Muscle layer of duodenum (tissue), 2 donors: ENCODE data around the gene MST1.

ENCODE experiments used
- H3K27ac ChIP-seq: one replicate; pipeline ENCODE4 v1.7.0; 2013; ENCODE audit warnings: mild to moderate bottlenecking, low read length
- H3K27me3 ChIP-seq: one replicate; pipeline ENCODE4 v1.7.0; 2013; ENCODE audit warnings: low read depth, mild to moderate bottlenecking, control low read depth, low read length
- H3K36me3 ChIP-seq, 2 donors: one replicate each; pipeline ENCODE4 v1.7.0; 2013; ENCODE audit warnings: low read length in 2 of 2, control low read depth in 1 of 2, mild to moderate bottlenecking in 1 of 2; ENCODE audit not compliant: insufficient read depth in 2 of 2, control insufficient read depth in 1 of 2
- H3K4me1 ChIP-seq, 2 donors: one replicate each; pipeline ENCODE4 v1.7.0; 2013; ENCODE audit warnings: low read length in 2 of 2, mild to moderate bottlenecking in 2 of 2, control low read depth in 1 of 2, moderate library complexity in 1 of 2; ENCODE audit not compliant: insufficient read depth in 2 of 2, control insufficient read depth in 1 of 2
- H3K4me3 ChIP-seq, 2 donors: one replicate each; pipeline ENCODE4 v1.7.0; 2013; ENCODE audit warnings: low read length in 2 of 2, low read depth in 1 of 2, mild to moderate bottlenecking in 1 of 2
- H3K9me3 ChIP-seq, 2 donors: one replicate each; pipeline ENCODE4 v1.7.0; 2013; ENCODE audit warnings: low read length in 2 of 2, control low read depth in 1 of 2, mild to moderate bottlenecking in 1 of 2; ENCODE audit not compliant: control insufficient read depth in 1 of 2
- donor health status: healthy.

Gene MST1

DNA sequence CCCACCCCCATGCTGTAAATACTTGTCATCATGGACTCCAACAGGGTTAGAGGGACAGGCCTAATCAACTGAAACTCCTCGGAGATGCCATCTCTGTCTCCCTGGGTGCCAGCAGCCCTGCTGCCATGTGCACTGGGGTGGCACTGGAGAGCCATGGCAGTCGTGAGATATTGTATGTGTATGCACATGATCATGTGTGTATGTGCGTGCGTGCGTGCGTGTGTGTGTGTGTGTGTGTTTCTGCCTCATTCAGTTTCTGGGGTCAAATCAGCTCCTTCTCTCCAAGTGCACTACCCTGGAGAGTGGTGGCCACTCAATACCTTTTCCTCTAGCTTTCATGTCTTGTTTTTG, 18.4 kb downstream of the MST1 start:
- H3K27me3 ChIP-seq = no peaks in the 10 kb centered on the region
- H3K4me3 ChIP-seq = no peak overlapping the region
- no peaks in the 10 kb centered on the region for H3K9me3 ChIP-seq
- peaks cover 5 to 14% of the 10 kb centered on the region in 2 donors for H3K4me1 ChIP-seq
- H3K36me3 ChIP-seq = peaks cover 3 to 4% of the 10 kb centered on the region in 2 donors
- H3K27ac ChIP-seq = no peak overlapping the region

DNA sequence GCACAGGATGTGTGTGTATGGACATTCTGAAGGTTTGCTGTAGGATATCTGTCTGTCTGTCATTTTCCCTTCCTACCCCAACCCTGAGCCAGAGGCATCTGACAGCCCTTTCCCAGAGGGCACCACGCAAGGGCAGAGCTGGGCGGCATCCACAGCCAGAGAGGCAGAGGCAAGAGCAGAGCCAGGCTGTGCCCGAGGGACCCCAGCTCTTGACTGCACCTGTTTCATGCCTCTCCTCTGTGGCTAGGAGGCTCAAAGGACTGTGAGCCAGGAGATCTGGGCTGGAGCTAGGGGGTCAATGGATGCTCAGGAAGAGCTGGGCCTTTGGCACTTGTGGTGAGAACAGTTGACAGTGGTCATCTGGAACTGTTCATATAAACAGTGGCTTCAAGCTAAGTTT, 19.9 kb downstream of the MST1 start:
- H3K9me3 ChIP-seq = no peaks in the 10 kb centered on the region
- H3K4me3 ChIP-seq = no peak overlapping the region
- no peak overlapping the region for H3K27ac ChIP-seq
- no peaks in the 10 kb centered on the region for H3K36me3 ChIP-seq
- H3K27me3 ChIP-seq = no peaks in the 10 kb centered on the region
- peaks cover 0 to 4% of the 10 kb centered on the region in 2 donors for H3K4me1 ChIP-seq

DNA sequence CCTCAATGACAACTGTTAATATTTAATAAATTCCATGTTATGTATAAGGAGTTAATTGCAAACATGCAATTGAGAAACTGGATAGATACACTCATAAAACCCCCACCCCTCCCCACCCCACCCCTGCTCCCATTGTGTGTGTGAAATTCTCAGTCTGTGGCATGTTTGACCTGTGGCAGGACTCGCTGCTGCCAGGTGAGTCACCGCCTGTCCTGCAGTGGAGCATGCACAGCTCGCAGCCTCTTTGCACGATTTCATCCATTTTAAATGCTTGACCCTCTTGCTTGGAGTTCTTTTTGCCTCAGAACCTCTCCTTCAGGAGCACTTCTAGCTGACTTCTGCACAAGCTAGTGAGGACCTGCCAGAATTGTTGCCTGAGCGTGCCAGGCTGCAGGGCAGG, 20.4 kb downstream of the MST1 start:
- Histone ChIP-seq H3K9me3 (no peaks in the 10 kb centered on the region), H3K4me1 (peaks cover 0 to 4% of the 10 kb centered on the region in 2 donors), H3K27me3 (no peaks in the 10 kb centered on the region), H3K36me3 (no peaks in the 10 kb centered on the region), H3K27ac (no peak overlapping the region), H3K4me3 (no peak overlapping the region)

DNA sequence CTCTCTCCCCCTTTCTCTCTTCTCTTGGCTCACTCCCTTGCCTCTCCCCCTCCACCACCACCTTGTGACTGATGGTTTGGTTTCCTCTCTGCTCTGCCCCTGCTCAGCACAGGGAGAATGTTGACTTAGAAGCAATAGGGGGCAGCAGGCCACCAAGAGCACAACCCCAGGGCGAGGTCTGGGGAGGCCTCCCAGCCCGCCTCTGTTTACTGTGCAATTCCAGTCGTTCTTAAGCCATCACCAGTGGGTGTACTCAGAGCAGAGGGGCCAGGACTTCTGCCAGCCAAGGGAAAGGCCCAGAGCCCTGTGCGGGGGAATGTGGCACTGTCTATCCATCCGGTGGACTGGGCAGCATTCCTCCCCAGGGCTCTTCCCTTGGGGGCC, 20.9 kb downstream of the MST1 start:
- H3K4me3 ChIP-seq = no peak overlapping the region
- no peaks in the 10 kb centered on the region for H3K36me3 ChIP-seq
- no peaks in the 10 kb centered on the region for H3K9me3 ChIP-seq
- H3K27me3 ChIP-seq = no peaks in the 10 kb centered on the region
- H3K4me1 ChIP-seq = peaks cover 0 to 3% of the 10 kb centered on the region in 2 donors
- no peak overlapping the region for H3K27ac ChIP-seq

DNA sequence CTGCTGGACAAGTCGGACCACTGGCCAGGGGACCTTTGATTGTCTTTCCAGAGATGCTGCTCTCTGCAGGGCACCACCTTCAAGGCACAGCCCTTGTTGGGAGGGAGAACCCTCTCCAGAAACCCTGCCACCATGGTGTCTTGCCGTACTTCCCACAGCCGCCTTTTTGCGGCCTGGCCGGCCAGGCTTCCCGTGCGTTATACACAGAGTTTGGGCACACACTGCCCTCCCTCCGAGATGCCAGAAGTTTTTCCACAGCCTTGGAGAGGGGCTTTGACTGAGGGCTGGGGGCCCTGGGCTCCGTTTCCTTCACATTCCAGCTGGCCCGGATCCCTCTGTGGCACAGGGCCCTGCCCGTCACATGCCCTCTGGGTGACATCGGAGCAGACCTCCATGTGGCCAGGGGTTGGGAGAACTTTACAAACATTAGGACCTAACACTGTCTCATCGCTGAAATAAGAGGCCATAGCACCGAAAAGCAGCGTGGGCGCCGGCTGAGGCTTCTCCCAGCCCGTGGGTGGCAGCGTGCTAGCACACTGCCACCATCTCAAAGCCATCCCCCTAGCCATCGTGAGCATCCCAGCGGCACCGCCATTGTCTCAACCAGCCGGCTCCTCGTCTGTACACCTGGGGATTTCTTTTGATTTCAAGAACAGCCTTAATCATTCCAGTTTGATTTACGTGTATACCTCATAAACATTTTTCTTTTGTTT, 21.4 kb downstream of the MST1 start:
- no peak overlapping the region for H3K4me3 ChIP-seq
- H3K4me1 ChIP-seq = no peaks in the 10 kb centered on the region
- no peak overlapping the region for H3K27ac ChIP-seq
- no peaks in the 10 kb centered on the region for H3K36me3 ChIP-seq
- H3K9me3 ChIP-seq = no peaks in the 10 kb centered on the region
- no peaks in the 10 kb centered on the region for H3K27me3 ChIP-seq

DNA sequence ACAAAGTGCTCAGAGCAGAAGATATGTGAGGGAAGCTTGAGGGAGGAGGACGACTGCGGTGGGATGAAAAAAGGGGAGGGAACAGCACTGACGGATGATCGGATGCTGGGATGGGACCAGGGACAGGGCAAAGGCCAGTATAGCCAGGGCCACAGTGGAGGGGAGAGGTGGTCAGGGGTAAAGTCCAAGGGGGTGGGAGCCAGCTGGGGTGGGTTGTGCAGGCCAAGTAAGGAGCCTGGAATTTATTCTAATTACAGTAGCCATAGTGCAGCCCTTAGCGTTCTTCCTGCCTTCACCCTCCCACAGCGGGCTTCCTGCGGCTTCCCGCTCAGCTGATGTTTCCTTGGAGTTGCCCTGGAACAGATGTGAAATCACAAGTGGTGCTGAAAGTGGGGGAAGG, 22.7 kb downstream of the MST1 start:
- Histone ChIP-seq H3K36me3 (no peaks in the 10 kb centered on the region), H3K4me3 (no peak overlapping the region), H3K4me1 (no peaks in the 10 kb centered on the region), H3K27ac (no peak overlapping the region), H3K9me3 (no peaks in the 10 kb centered on the region), H3K27me3 (no peaks in the 10 kb centered on the region)

DNA sequence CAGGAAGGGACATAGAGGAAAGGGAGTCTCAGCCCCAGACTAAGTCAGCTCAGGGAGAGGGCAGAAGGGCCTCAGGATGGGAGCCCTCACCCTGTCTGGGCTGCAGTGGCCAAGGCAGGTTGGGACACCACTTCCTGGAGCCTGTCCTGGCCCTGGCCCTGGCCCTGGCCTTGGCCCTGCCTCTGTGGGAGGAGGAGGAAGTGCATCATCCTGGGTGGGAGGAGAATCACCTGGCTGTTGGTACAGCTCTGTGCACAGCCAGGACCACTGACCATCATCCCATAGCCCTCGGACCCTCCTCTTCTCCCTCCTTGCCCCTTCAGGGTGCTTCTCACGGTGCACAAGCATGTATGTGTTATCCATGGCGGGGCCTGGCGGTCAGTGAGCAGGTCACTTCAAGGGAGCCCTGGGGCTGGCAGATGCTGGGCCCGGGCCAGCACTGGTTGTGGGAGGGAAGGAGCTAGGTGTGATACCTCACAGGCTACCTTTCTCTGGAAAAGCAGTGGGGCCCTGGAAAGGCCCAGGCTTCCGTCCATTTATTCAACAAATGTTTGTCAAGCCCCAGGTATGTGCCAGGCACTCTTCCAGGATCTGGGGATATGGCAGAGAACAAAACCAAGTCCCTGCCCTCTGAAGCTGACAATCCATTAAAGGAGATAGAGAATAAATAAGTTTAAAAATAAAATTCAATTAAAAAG, 23.3 kb downstream of the MST1 start:
- Histone ChIP-seq H3K9me3 (no peaks in the 10 kb centered on the region), H3K27me3 (no peaks in the 10 kb centered on the region), H3K27ac (no peak overlapping the region), H3K36me3 (no peaks in the 10 kb centered on the region), H3K4me3 (no peak overlapping the region), H3K4me1 (no peaks in the 10 kb centered on the region)

DNA sequence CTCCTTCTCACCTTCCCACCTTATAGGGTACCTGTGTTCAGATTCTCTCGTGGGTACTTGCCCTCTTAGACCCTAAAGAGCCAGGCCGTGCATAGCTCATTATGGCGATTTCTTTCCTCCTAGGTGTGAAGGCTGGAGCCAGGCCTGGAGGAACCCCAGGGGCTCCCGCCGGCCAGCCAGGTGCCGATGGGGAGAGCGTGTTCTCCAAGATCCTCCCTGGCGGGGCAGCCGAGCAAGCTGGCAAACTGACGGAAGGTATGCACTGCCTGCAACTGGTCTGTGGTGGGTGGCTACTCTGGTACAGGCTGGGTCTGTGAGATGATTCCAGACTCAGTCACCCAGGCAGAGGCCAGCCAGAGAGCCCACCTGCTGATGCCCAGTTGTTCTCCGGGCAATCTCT, 25.0 kb downstream of the MST1 start:
- Histone ChIP-seq H3K4me1 (no peaks in the 10 kb centered on the region), H3K36me3 (no peaks in the 10 kb centered on the region), H3K27ac (no peak overlapping the region), H3K27me3 (no peaks in the 10 kb centered on the region), H3K4me3 (no peak overlapping the region), H3K9me3 (no peaks in the 10 kb centered on the region)

DNA sequence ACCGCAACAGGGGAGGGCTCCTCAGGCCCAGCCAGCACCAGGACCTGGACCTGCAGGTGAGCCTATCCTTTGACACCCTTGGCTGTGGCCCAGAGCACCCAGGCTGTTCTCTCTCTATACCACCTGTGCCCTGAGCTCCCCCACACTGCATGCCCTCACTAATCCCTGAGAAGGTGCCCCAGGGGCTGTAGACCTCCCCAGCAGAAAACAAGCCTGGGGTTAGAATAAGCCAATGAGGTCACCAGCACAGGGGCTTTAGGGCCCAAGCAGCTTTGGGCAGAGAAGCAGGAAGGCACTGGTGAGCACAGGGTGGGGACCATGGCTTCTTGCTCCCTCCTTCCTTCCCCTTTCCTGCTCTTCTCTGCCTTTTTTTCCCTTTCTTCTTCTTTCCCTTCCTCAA, 25.4 kb downstream of the MST1 start:
- Histone ChIP-seq H3K27me3 (no peaks in the 10 kb centered on the region), H3K27ac (no peak overlapping the region), H3K36me3 (no peaks in the 10 kb centered on the region), H3K4me1 (no peaks in the 10 kb centered on the region), H3K9me3 (no peaks in the 10 kb centered on the region), H3K4me3 (no peak overlapping the region)

DNA sequence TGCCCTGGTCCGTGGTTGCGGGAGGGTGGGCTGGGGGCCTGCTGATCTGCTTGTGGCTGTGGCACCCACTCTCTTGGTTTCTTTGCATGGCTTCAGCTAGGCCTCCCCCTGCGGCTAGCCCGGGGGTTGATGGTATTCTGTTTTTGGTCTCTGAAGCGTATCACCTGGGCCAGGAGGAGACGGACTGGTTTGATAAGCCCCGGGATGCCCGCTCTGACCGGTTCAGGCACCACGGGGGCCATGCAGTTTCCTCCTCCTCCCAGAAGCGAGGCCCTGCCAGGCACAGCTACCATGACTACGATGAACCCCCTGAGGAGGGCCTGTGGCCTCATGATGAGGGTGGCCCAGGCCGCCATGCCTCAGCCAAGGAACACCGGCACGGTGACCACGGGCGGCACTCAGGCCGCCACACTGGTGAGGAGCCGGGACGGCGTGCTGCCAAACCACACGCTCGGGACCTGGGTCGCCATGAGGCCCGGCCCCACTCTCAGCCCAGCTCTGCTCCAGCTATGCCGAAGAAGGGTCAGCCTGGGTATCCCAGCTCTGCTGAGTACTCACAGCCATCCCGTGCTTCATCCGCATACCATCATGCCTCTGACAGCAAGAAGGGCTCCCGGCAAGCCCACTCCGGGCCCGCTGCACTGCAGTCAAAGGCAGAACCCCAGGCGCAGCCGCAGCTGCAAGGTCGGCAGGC, 26.4 kb downstream of the MST1 start:
- H3K4me1 ChIP-seq = no peaks in the 10 kb centered on the region
- H3K9me3 ChIP-seq = no peaks in the 10 kb centered on the region
- no peaks in the 10 kb centered on the region for H3K27me3 ChIP-seq
- no peaks in the 10 kb centered on the region for H3K36me3 ChIP-seq
- H3K27ac ChIP-seq = no peak overlapping the region
- H3K4me3 ChIP-seq = no peak overlapping the region

DNA sequence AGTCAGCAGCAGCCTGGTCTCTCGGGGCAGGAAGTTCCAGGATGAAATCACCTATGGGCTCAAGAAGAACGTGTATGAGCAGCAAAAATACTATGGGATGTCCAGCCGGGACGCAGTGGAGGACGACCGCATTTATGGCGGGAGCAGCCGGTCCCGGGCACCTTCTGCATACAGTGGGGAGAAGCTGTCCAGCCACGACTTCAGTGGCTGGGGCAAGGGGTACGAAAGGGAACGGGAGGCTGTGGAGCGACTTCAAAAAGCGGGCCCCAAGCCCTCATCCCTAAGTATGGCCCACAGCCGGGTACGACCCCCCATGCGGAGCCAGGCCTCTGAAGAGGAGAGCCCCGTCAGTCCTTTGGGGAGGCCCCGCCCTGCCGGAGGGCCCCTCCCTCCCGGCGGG, 27.3 kb downstream of the MST1 start:
- H3K27ac ChIP-seq = no peak overlapping the region
- no peaks in the 10 kb centered on the region for H3K9me3 ChIP-seq
- no peaks in the 10 kb centered on the region for H3K27me3 ChIP-seq
- no peak overlapping the region for H3K4me3 ChIP-seq
- no peaks in the 10 kb centered on the region for H3K4me1 ChIP-seq
- no peaks in the 10 kb centered on the region for H3K36me3 ChIP-seq
